Heart left ventricle (tissue), 13 donors: Measurements from ENCODE around the gene MIPOL1.

Experiments used
- CTCF ChIP-seq, 12 donors: fragments of 200-600 bp; sonication (generic) in 4 of 12; IDR thresholded peaks; one replicate each; pipeline versions ENCODE4 v1.5.0 to v1.8.0; 2018 to 2022; ENCODE audit warnings: antibody characterized with exemption in 12 of 12, mild to moderate bottlenecking in 5 of 12
- POLR2A ChIP-seq, 2 donors: fragments of 450-650 bp; IDR thresholded peaks; one replicate each; pipeline ENCODE4 v1.6.1; 2017; ENCODE audit warnings: antibody characterized with exemption in 2 of 2, mild to moderate bottlenecking in 2 of 2, moderate library complexity in 2 of 2
- donor health status: ischemic (EF 13 %, LVEDD 7.1; RV severe dilation, severe dysfunction).
- donor health status: DM: no; HTN: yes; CAD: no.
- donor health status: DM: no; HTN: no; CAD: no.
- donor health status: ischemic (EF 25% LVEDD 6.9; RV normal size, moderate dysfunction).
- donor health status: ischemic (EF 25% LVEDD 5.7; RV mildly dilated, moderate dysfunction).
- donor health status: ischemic (EF 35%, LVEDD 5.7; RV mildly dilated, moderate dysfunction).
- donor health status: nonischemic (EF 11% LVEDD 7.7; RV severe dilation, severe dysfunction).
- donor health status: DM: yes; HTN: yes; CAD: no.
- donor health status: PGD.
- donor health status: ischemic (EF 29% LVEDD 5.4; RV normal size, mild dysfunction).
- donor health status: nonischemic (EF 23%, LVEDD 6.1; RV moderate dilation, normal function).

GRCh38 chr14:37272569-37272968 is 74.8 kb downstream of the MIPOL1 start:
- TF ChIP-seq CTCF (IDR thresholded peaks at IDR 0.05): no peak
- TF ChIP-seq POLR2A (IDR thresholded peaks at IDR 0.05): no peak
